Activated gamma-delta T cell treated with Interleukin-2 at 50 U/mL for 16 hours (primary cell): ENCODE measurements around the gene RIN3.

ENCODE experiments used
- DNase-seq: peaks from one replicate; pipeline ENCODE4 v3.0.0-alpha.2; 2020

The RIN3 gene

GRCh38 chr14:92487513-92488133 lies 26.0 kb upstream of the RIN3 start:
- no peak for DNase-seq

- DNase-seq: no peak
These were observed 24.0 kb upstream of the RIN3 start for GRCh38 chr14:92489394-92490238.

- DNase-seq: no peak
These were observed 23.2 kb upstream of the RIN3 start for GRCh38 chr14:92490239-92490959.

- DNase-seq: no peak
These were observed 21.8 kb upstream of the RIN3 start for GRCh38 chr14:92491782-92492181.

- no peak for DNase-seq
These were observed 21.3 kb upstream of the RIN3 start for GRCh38 chr14:92492258-92492657.

- no peak for DNase-seq
These were observed 20.6 kb upstream of the RIN3 start for GRCh38 chr14:92493024-92493423.

GRCh38 chr14:92493492-92493891 lies 20.1 kb upstream of the RIN3 start:
- DNase-seq: no peak

- no peak for DNase-seq
These were observed 19.1 kb upstream of the RIN3 start for GRCh38 chr14:92494512-92494911.

GRCh38 chr14:92495027-92495426 lies 18.6 kb upstream of the RIN3 start:
- DNase-seq: no peak

- DNase-seq: no peak
These were observed 17.3 kb upstream of the RIN3 start for GRCh38 chr14:92496191-92496857.

- no peak for DNase-seq
These were observed 16.2 kb upstream of the RIN3 start for GRCh38 chr14:92497391-92497790.

- DNase-seq: no peak
These were observed 14.3 kb upstream of the RIN3 start for GRCh38 chr14:92499234-92499633.

- DNase-seq: no peak
These were observed 13.1 kb upstream of the RIN3 start for GRCh38 chr14:92500491-92500941.

GRCh38 chr14:92501891-92502351 lies 11.7 kb upstream of the RIN3 start:
- DNase-seq: no peak

GRCh38 chr14:92502541-92503286 lies 10.9 kb upstream of the RIN3 start:
- DNase-seq: no peak

GRCh38 chr14:92503756-92504491 lies 9.7 kb upstream of the RIN3 start:
- no peak for DNase-seq

GRCh38 chr14:92505826-92506225 lies 7.8 kb upstream of the RIN3 start:
- DNase-seq: no peak

- no peak for DNase-seq
These were observed 7.3 kb upstream of the RIN3 start for GRCh38 chr14:92506231-92506630.

GRCh38 chr14:92507174-92507768 lies 6.3 kb upstream of the RIN3 start:
- no peak for DNase-seq

GRCh38 chr14:92510972-92511371 lies 2.6 kb upstream of the RIN3 start:
- DNase-seq: no peak
